ENCODE measurements around the gene MEF2C.
A peak's percentile ranks its signal among the peaks of the same experiment; 100 is the strongest.

The MEF2C gene

GRCh38 chr5:88758591-88758990, 124.4 kb downstream of the MEF2C start:
- no peak for DNase-seq (ENCODE audit: low read depth)

GRCh38 chr5:88758184-88758583, 124.8 kb downstream of the MEF2C start:
- no peak for DNase-seq (ENCODE audit: low read depth)

DNA sequence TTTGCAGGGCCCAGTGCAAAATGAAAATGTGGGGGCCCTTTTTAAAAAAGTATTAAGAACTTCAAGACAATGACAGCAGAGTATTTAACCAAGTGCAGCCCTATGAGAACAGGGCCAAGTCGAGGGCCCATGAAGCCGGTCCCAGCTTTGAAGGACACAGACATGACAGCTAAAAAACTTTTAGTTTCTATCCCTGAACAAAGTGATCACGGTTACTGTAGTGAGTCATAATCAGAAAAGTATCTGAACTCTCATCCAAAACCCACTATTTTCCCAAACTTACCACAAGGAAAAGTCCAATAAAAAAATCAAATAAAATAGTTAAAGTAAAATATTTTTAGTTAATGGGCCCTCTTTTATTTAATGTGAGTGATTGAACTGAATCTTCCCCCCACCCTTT, 126.0 kb downstream of the MEF2C start:
- no peak for DNase-seq (ENCODE audit: low read depth)

GRCh38 chr5:88748666-88749065, 134.3 kb downstream of the MEF2C start:
- no peak for DNase-seq (ENCODE audit: low read depth)

- DNase-seq (ENCODE audit: low read depth), result no peak
Measured at GRCh38 chr5:88746438-88746882, 136.5 kb downstream of the MEF2C start.

GRCh38 chr5:88745093-88745696, 137.8 kb downstream of the MEF2C start:
- no peak for DNase-seq (ENCODE audit: low read depth)

DNA sequence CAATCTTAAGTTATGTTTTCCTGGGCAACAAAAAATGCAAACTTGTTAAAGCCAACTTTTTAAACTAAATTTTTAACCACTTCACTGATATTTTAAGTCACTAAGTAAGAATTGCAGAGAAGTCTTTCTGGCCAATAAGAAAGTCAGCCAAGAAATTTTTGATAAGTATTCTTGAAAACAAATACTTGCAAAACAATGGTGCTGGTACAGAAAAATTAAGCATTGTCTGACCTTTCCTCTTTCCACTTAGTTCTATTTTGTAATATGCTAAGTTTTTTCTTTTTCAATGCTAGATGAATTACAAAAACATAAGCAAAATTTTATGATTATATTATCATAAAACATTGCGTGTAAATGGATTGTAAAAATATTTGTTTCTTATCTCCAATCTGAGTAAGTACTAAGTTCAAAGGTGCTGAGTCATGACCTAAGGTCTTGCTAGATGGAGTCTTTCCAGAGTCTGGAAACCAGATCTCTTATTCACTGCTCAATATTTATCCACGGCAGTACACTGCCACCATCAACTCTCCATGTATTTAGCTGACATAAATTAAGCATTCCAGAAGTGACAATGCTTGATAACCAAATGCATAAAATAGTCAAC, 139.7 kb downstream of the MEF2C start:
- DNase-seq (ENCODE audit: low read depth), result peak; percentile 49

DNA sequence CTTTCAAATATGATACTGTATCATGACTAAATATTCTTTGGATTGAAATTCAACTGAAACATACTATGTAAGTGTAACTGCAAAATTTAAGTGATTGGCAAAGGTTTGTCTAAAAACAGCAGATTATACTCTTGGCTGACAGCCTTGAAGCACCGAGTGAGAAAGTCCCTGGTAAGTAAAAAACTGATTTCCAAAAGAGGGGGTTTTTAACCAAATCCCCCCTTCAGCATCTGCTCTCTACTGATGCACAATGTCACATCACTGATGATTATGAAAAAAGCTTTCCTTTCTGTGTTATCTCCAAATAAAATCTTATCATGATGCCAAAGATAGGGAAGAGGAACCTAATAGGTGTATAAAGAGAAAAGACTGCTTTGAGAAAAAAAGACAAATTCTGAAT, 141.0 kb downstream of the MEF2C start:
- no peak for DNase-seq (ENCODE audit: low read depth)

DNA sequence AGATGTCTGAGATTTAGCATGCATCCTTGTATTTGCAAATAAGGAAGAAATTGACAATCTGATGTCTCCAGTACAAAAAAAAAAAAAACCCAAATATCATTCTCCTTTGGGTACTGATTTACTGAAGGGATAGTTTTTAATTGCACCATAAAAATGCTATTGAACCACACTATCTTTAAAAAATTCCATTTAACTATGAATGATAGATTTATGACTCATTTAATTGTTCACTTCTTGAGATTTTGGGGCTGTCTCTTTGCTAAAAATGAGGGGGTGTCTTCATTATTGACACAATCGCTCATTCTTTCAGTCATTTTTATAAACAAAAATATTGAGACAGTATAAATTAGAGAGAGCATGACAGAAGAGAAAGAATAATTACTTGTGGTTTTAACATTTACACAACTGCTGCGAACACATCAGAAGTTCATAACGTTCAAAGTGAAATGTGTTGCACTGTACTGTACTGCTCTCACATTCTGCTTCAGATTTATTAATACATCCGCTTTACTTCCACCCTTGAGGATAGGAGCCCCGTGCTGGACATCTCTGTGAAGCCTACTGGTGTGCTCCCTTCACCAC, 142.3 kb downstream of the MEF2C start:
- no peak for DNase-seq (ENCODE audit: low read depth)

GRCh38 chr5:88736494-88736893, 146.5 kb downstream of the MEF2C start:
- DNase-seq (ENCODE audit: low read depth), result no peak

- DNase-seq (ENCODE audit: low read depth), result no peak
Measured at GRCh38 chr5:88734983-88735382, 148.0 kb downstream of the MEF2C start.

- DNase-seq (ENCODE audit: low read depth), result no peak
Measured at GRCh38 chr5:88734191-88734640, 148.8 kb downstream of the MEF2C start.

GRCh38 chr5:88732862-88733261, 150.1 kb downstream of the MEF2C start:
- DNase-seq (ENCODE audit: low read depth), result no peak

DNA sequence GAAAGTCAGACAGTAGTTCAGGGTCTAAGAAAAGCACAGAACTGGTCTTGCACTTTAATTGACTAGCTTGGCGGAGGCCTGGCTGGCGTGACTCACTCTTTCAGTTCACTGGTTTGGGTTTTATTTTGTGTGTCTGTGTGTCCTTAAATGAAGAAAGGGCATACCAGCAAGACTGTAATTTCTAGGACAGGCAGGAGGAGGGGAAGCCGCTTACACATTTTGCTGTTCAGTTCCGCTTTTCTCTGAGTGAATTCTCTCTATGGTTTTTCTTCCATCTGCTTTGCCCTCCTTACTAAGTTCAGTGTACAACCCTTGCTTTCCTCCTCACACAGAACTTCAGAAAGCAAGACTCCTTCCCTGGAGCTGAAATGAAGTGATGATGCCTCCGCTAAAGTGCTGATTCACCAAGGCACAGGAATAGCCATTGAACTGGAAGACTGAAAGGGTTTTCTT, 150.8 kb downstream of the MEF2C start:
- no peak for DNase-seq (ENCODE audit: low read depth)

GRCh38 chr5:88729829-88730182, 153.2 kb downstream of the MEF2C start:
- no peak for DNase-seq (ENCODE audit: low read depth)

DNA sequence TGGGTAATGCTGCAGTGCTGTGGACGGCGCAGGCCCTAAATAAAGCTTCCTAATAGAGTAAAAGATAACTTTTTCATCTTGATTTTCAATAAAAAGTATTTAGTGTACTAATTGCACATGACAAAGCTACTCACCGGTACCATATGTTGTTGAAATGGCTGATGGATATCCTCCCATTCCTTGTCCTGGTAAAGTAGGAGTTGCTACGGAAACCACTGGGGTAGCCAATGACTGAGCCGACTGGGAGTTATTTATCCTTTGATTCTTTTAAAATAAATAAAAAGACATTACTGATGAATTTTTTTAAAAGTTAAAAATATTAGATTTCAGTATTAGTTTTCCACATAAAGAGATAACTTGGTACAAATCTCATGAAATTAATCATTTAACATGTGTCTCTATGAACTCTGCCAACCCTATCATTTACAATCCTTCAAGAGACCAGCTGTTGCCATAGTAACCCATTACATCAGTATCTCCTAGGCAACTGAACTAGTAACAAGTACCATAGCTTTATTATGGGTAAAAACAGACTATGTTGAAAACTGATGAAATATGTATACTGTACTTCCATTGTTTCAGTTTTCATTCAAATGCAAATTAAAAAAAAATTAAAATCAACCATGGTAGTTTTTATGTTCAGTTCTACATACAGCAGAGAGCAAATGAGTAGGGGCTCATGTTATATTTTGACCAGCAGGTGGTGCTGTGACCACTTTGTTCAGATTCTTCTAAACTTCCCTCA, 153.7 kb downstream of the MEF2C start:
- peak; percentile 77 for DNase-seq (ENCODE audit: low read depth)

- DNase-seq (ENCODE audit: low read depth), result peak; percentile 55
Measured at GRCh38 chr5:88727705-88728313, 155.2 kb downstream of the MEF2C start.

GRCh38 chr5:88725454-88725853, 157.5 kb downstream of the MEF2C start:
- DNase-seq (ENCODE audit: low read depth), result no peak

DNA sequence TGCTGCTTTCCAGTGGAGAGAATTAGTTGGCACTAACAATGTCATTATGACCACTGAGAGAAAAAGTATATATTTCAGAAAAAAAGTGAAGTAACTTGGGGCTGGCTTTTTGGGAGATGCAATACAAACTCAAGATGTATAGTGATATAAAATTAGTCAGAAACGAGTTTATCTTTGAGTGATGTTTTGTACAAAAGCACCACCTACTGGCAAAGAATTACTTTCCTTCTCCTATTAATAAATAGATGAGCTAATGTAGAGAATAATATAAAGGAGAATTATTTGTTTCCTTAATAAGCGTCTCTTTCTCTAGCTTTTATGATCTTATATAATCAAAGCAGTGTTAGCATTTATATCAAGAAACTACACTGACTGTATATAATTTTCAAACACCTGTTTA, 158.8 kb downstream of the MEF2C start:
- DNase-seq (ENCODE audit: low read depth), result peak; percentile 43

GRCh38 chr5:88722546-88723073, 160.4 kb downstream of the MEF2C start:
- no peak for DNase-seq (ENCODE audit: low read depth)

GRCh38 chr5:88719434-88719833, 163.6 kb downstream of the MEF2C start:
- no peak for DNase-seq (ENCODE audit: low read depth)

DNA sequence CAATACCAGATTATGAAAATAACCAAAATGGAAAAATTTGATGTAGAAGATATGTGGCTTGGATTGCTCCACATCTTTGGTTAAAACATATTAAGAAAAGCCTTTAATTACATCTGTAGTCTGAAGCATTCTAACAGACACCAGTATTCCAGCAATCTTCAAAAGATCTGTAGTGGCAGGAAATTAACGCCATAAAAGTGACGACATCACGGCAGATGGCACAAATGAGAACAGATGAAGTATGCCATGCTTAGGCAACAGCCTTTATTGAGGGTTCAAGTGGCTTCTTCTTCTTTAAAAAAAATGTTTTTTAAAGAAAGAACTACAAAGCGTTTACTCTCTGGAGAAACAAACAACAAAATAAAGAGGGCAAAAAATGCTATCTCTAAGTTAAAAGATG, 164.2 kb downstream of the MEF2C start:
- no peak for DNase-seq (ENCODE audit: low read depth)

Measured in ELR (cell line).